OCI-LY3 (cell line): ENCODE data around the gene ZNF468.
A peak's percentile ranks its signal among the peaks of the same experiment; 100 is the strongest.
"Not testable (repeated sequence)": the region's sequence is repeated elsewhere in the genome, so short reads cannot be mapped to it uniquely, and the experiment has no call there.

Experiments used
- H2AFZ ChIP-seq: fragments of 200-600, 300-600 bp; shearing (Covaris generic); 2 replicates; pipeline ENCODE4 v1.6.0; 2014; ENCODE audit warnings: antibody characterized with exemption, low read depth, low read length
- H3K27ac ChIP-seq: fragments of 200-600, 300-600 bp; sonication (generic); 2 replicates; pipeline ENCODE4 v1.5.1; 2014; ENCODE audit warnings: mild to moderate bottlenecking, low read length, moderate library complexity, mixed read lengths
- H3K27me3 ChIP-seq: fragments of 200-600, 300-600 bp; sonication (generic); 2 replicates; pipeline ENCODE4 v1.6.1; 2014; ENCODE audit warnings: low read depth, low read length, mixed read lengths
- H3K36me3 ChIP-seq: fragments of 200-600, 300-600 bp; sonication (generic); replicated peaks from 2 replicates; pipeline ENCODE3; 2014; ENCODE audit warnings: low read depth, low read length, mixed read lengths
- H3K4me1 ChIP-seq: fragments of 300-600, 200-600 bp; sonication (generic); 2 replicates; pipeline ENCODE4 v1.6.1; 2014; ENCODE audit warnings: low read length, mixed read lengths
- H3K4me2 ChIP-seq: fragments of 200-600, 300-600 bp; sonication (generic); 2 replicates; pipeline ENCODE4 v1.6.1; 2014; ENCODE audit warnings: low read length, mixed read lengths
- H3K4me3 ChIP-seq: fragments of 300-600, 200-600 bp; sonication (generic); 2 replicates; pipeline ENCODE4 v1.5.1; 2014; ENCODE audit warnings: antibody characterized with exemption, mild to moderate bottlenecking, low read length, moderate library complexity
- H3K79me2 ChIP-seq: fragments of 300-600, 200-600 bp; shearing (Covaris generic); 2 replicates; pipeline ENCODE4 v1.6.1; 2014; ENCODE audit warnings: mild to moderate bottlenecking, low read length, mixed read lengths
- H3K9ac ChIP-seq: fragments of 300-600, 200-600 bp; shearing (Covaris generic); 2 replicates; pipeline ENCODE4 v1.6.0; 2014; ENCODE audit warnings: mild to moderate bottlenecking, low read length, moderate library complexity
- H3K9me3 ChIP-seq: fragments of 200-600, 300-600 bp; shearing (Covaris generic); 2 replicates; pipeline ENCODE4 v1.6.1; 2014; ENCODE audit warnings: low read length, mixed read lengths; ENCODE audit not compliant: insufficient read depth
- H4K20me1 ChIP-seq: fragments of 200-600, 300-600 bp; sonication (generic); 2 replicates; pipeline ENCODE4 v1.6.1; 2016; ENCODE audit warnings: low read length, mixed read lengths; ENCODE audit not compliant: insufficient read depth
- CTCF ChIP-seq: fragments of 200-600, 300-600 bp; sonication (generic); IDR thresholded peaks from 2 replicates; pipeline ENCODE4 v1.5.1; 2014; ENCODE audit warnings: antibody characterized with exemption, low read length, low read depth
- EZH2phosphoT487 ChIP-seq: fragments of 200-600 bp; shearing (Covaris generic); IDR thresholded peaks from 2 replicates; pipeline ENCODE4 v1.6.1; 2018; ENCODE audit warnings: antibody characterized with exemption, mixed run types, low read depth

ZNF468 gene

DNA sequence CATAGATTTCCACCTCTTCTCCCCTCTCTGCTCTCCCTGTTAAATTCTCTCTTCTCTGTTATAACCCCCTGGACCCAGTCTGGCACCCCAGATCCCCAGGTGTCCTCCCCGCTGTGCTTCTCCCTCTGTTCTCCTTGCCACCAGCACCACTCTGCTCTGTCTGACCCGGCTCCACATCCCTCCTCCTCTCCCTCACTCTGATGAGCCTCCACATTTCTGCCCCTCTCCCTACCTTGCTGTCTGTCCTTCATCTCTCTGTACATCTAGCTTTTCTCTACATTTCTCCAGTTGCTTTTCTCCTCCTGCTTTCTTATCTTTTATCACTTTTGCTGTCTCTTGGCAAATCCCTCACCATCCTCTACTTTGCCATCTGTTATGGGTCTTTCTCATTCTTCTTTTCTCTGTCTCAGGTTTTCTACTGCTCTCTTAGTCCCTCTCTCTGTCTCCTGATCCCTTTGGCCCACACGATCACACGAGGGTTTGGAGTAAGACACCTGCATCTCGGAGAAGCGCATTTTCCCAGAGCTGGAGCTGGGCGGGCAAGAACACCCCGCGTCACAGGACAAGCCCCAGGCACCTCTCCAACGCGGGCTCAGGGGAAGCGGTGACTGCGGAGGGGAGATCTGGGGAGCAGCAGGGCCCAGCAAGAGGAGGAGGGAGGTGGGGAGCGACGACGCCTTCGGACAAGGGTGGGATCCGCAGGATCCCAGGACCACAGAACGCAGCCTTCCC, 36.8 kb downstream of the ZNF468 start:
- H3K4me2 ChIP-seq: peak overlapping the region; percentile 87
- H3K27me3 ChIP-seq, H4K20me1 ChIP-seq, H2AFZ ChIP-seq, H3K4me1 ChIP-seq, H3K9me3 ChIP-seq, H3K27ac ChIP-seq: not testable (repeated sequence)
- H3K79me2 ChIP-seq: peaks cover 12% of the 10 kb centered on the region
- H3K36me3 ChIP-seq: peaks cover 15% of the 10 kb centered on the region
- H3K9ac ChIP-seq: peak overlapping the region; percentile 76
- H3K4me3 ChIP-seq: peak overlapping the region; percentile 86

- no peaks in the 10 kb centered on the region for H3K79me2 ChIP-seq
- H3K4me3 ChIP-seq: no peak overlapping the region
- no peak overlapping the region for H3K9ac ChIP-seq
- H4K20me1 ChIP-seq: no peaks in the 10 kb centered on the region
- H3K4me2 ChIP-seq: no peak overlapping the region
- no peaks in the 10 kb centered on the region for H3K4me1 ChIP-seq
- H3K36me3 ChIP-seq: peaks cover 69% of the 10 kb centered on the region
- no peak for TF ChIP-seq EZH2phosphoT487
- TF ChIP-seq CTCF: no peak
- H2AFZ ChIP-seq: no peak overlapping the region
- no peaks in the 10 kb centered on the region for H3K27me3 ChIP-seq
- H3K27ac ChIP-seq: no peak overlapping the region
- H3K9me3 ChIP-seq: 0 out of 2 replicates have a peak, but pooled peaks cover 4% of the 10 kb centered on the region
Observed at GRCh38 chr19:52809801-52810200, 47.6 kb downstream of the ZNF468 start.

GRCh38 chr19:52799950-52800640, 57.3 kb downstream of the ZNF468 start:
- not testable (repeated sequence) for H3K4me1 ChIP-seq, H3K4me3 ChIP-seq, H4K20me1 ChIP-seq, H2AFZ ChIP-seq, H3K79me2 ChIP-seq, H3K9ac ChIP-seq, H3K4me2 ChIP-seq, H3K27ac ChIP-seq, H3K27me3 ChIP-seq
- Histone ChIP-seq H3K9me3 (peaks cover 61% of the 10 kb centered on the region), H3K36me3 (peaks cover 80% of the 10 kb centered on the region)

DNA sequence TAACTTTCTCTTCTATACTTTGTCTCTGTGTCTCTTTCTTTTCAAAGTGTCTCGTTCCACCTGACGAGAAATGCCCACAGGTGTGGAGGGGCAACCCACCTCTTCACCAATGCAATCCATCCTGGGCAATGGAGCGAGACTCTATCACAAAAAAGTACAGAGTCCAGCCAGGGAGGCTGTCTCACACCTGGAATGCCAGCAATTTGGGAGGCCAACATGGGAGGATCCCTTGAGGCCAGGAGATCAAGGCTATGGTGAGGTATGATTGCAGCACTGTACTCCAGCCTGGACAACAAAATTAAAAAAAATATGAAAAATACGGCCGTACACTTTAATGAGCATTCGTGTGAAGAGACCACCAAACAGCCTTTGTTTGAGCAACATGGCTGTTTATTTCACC, 68.0 kb downstream of the ZNF468 start:
- no peak overlapping the region for H2AFZ ChIP-seq
- 0 out of 2 replicates have a peak, but pooled peaks cover 2% of the 10 kb centered on the region for H3K9me3 ChIP-seq
- no peaks in the 10 kb centered on the region for H3K27me3 ChIP-seq
- H3K4me1 ChIP-seq: no peaks in the 10 kb centered on the region
- no peak overlapping the region for H3K9ac ChIP-seq
- no peak for TF ChIP-seq EZH2phosphoT487
- TF ChIP-seq CTCF: no peak
- no peaks in the 10 kb centered on the region for H4K20me1 ChIP-seq
- H3K79me2 ChIP-seq: peaks cover 10% of the 10 kb centered on the region; the same call in 1 of the 2 replicates
- H3K4me3 ChIP-seq: no peak overlapping the region
- peaks cover 3% of the 10 kb centered on the region for H3K36me3 ChIP-seq
- no peak overlapping the region for H3K27ac ChIP-seq
- H3K4me2 ChIP-seq: no peak overlapping the region
